ENCODE data around the gene SLX9.

SLX9 gene

DNA sequence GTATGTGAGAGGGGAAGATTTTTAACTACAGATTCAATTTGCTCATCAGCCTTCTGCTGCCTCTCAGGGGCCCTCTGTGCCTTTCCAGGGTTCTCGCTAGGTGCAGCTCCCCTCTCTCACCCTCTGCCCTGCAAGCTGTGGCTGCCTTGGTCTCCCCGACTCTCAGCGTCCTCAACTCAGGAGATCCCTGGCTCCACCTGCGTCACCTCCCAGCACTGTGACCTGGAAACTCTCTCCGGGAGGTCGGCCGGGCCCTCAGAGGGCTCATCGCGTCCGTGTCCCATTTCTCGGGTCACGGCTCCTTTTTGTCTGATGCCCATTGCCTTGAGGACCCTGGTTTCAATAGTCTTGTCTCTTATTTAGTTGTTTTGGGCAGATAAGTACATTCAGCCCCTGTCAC, 71.0 kb downstream of the SLX9 start:
- Histone ChIP-seq H3K9me2 (replicated peaks; ENCODE audit: control insufficient read depth, low read length) (no peaks in the 10 kb centered on the region), H3K36me3 (ENCODE audit: control insufficient read depth, low read length) (no peaks in the 10 kb centered on the region), H3K27ac (ENCODE audit: low read depth, low read length) (no peak overlapping the region), H3K79me2 (ENCODE audit: control insufficient read depth, low read length) (no peaks in the 10 kb centered on the region), H3K4me3 (ENCODE audit: low read length) (no peak overlapping the region), H3K9me3 (ENCODE audit: control insufficient read depth, insufficient read depth, low read length) (no peaks in the 10 kb centered on the region), H3K4me1 (ENCODE audit: control insufficient read depth, low read length) (peaks cover 5% of the 10 kb centered on the region; the same call in 1 of the 2 replicates), H3K27me3 (ENCODE audit: control insufficient read depth, low read length) (peaks cover 13% of the 10 kb centered on the region), H4K20me1 (ENCODE audit: control insufficient read depth, insufficient read depth, low read depth, low read length) (no peaks in the 10 kb centered on the region), H3F3A (ENCODE audit: control insufficient read depth, insufficient read depth) (no peaks in the 10 kb centered on the region), H3K4me2 (ENCODE audit: low read length) (no peak overlapping the region)
- TF ChIP-seq, protein P1, sequence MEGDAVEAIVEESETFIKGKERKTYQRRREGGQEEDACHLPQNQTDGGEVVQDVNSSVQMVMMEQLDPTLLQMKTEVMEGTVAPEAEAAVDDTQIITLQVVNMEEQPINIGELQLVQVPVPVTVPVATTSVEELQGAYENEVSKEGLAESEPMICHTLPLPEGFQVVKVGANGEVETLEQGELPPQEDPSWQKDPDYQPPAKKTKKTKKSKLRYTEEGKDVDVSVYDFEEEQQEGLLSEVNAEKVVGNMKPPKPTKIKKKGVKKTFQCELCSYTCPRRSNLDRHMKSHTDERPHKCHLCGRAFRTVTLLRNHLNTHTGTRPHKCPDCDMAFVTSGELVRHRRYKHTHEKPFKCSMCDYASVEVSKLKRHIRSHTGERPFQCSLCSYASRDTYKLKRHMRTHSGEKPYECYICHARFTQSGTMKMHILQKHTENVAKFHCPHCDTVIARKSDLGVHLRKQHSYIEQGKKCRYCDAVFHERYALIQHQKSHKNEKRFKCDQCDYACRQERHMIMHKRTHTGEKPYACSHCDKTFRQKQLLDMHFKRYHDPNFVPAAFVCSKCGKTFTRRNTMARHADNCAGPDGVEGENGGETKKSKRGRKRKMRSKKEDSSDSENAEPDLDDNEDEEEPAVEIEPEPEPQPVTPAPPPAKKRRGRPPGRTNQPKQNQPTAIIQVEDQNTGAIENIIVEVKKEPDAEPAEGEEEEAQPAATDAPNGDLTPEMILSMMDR (IDR thresholded peaks at IDR 0.05; ENCODE audit: low read depth, low read length, poor library complexity, severe bottlenecking), result no peak
- no peak for TF ChIP-seq EZH2phosphoT487 (IDR thresholded peaks at IDR 0.05; ENCODE audit: borderline replicate concordance, low read length)

DNA sequence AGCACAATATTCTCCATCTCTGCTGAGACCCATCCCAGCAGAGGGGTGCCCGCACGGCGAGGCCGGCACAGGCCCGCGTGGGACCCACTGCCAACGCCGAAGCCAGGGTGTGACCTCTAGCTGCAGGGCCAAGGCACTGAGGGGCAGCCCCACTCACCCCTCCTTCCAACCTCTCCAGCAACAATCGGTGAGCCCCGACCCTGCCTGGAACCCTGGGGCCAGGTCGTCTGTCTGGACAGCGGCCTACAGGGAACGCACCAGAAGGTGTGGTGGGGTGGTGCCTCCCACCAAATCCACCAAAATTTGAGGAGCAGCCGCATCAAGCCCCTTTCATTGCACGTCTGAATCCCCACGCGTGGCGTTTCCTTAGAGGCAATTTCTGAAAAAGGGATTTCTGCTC, 71.6 kb downstream of the SLX9 start:
- Histone ChIP-seq H3K79me2 (ENCODE audit: control insufficient read depth, low read length) (no peaks in the 10 kb centered on the region), H3K4me3 (ENCODE audit: low read length) (no peak overlapping the region), H3K4me2 (ENCODE audit: low read length) (no peak overlapping the region), H3K27ac (ENCODE audit: low read depth, low read length) (no peak overlapping the region), H4K20me1 (ENCODE audit: control insufficient read depth, insufficient read depth, low read depth, low read length) (no peaks in the 10 kb centered on the region), H3K9me2 (replicated peaks; ENCODE audit: control insufficient read depth, low read length) (no peaks in the 10 kb centered on the region), H3K4me1 (ENCODE audit: control insufficient read depth, low read length) (peaks cover 5% of the 10 kb centered on the region; the same call in 1 of the 2 replicates), H3F3A (ENCODE audit: control insufficient read depth, insufficient read depth) (no peaks in the 10 kb centered on the region), H3K27me3 (ENCODE audit: control insufficient read depth, low read length) (peaks cover 13% of the 10 kb centered on the region), H3K9me3 (ENCODE audit: control insufficient read depth, insufficient read depth, low read length) (no peaks in the 10 kb centered on the region), H3K36me3 (ENCODE audit: control insufficient read depth, low read length) (no peaks in the 10 kb centered on the region)
- TF ChIP-seq, protein P1 (IDR thresholded peaks at IDR 0.05; ENCODE audit: low read depth, low read length, poor library complexity, severe bottlenecking), result no peak

DNA sequence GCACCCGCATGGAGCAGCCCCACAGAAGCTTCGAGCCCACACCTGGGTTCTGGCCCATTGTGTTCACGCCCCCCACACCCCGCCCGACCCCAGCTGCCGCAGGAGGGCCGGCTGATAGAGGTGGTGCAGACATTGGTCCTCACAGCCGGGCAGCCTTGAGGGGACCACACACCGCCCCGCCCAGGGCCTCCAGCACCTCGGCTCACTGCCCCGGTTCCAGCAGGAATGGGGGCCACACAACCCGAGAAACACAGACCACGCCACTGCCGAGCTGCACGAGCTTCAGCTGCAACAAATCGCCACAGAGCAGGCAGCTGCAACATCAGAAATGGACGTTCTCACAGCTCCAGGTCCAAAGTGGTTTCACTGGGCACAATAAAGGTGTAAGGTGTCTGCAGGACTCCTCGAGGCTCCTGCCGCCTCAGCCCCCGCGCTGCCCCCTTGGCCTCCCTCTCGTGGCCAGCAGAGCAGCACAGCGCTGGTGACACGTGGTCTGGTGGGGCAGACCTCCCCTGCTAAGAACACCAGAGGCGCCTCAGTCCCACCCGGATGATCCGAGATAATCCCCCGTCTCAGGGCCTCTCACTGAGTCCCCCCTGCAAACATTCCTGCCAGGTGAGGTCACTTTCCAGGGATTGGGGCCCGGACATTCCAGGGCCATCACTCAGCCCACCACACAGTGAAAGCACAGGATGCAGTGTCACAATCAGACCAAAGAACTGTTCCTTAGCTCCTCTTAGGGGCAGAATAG, 72.3 kb downstream of the SLX9 start:
- Histone ChIP-seq H3K36me3 (ENCODE audit: control insufficient read depth, low read length) (no peaks in the 10 kb centered on the region), H3K27ac (ENCODE audit: low read depth, low read length) (no peak overlapping the region), H3K4me1 (ENCODE audit: control insufficient read depth, low read length) (peaks cover 5% of the 10 kb centered on the region; the same call in 1 of the 2 replicates), H3K79me2 (ENCODE audit: control insufficient read depth, low read length) (no peaks in the 10 kb centered on the region), H3F3A (ENCODE audit: control insufficient read depth, insufficient read depth) (no peaks in the 10 kb centered on the region), H3K9me3 (ENCODE audit: control insufficient read depth, insufficient read depth, low read length) (no peaks in the 10 kb centered on the region), H4K20me1 (ENCODE audit: control insufficient read depth, insufficient read depth, low read depth, low read length) (no peaks in the 10 kb centered on the region), H3K27me3 (ENCODE audit: control insufficient read depth, low read length) (peaks cover 13% of the 10 kb centered on the region), H3K4me2 (ENCODE audit: low read length) (no peak overlapping the region), H3K4me3 (ENCODE audit: low read length) (no peak overlapping the region), H3K9me2 (replicated peaks; ENCODE audit: control insufficient read depth, low read length) (no peaks in the 10 kb centered on the region)
- TF ChIP-seq EZH2phosphoT487 (IDR thresholded peaks at IDR 0.05; ENCODE audit: borderline replicate concordance, low read length), result no peak
- TF ChIP-seq, protein P1 (IDR thresholded peaks at IDR 0.05; ENCODE audit: low read depth, low read length, poor library complexity, severe bottlenecking), result no peak
